Measurements from ENCODE around the gene LRMDA.
A peak's percentile ranks its signal among the peaks of the same experiment; 100 is the strongest.

Gene LRMDA

DNA sequence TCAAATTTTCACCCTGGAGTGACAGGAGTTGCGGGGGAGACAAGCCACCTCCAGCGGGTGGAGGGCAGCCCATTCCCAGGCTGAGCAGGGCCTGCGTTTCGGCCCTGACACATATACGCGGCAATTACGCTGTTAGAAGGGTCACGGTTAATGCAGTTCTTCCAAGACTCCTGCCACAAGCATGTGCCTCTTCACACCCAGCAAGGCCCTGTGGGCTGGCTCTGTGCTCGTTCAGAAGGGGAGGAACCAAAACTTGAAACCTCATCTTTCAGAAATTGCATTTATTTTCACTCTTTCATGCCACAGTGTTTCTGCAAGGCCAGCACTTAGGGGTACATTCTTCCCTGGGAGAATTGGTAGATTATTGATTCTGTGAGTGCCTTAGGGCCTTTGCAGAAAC is 24.7 kb downstream of the LRMDA start:
- TF ChIP-seq Cebpa-rat (IDR thresholded peaks at IDR 0.05) = no peak
- Histone ChIP-seq H3K27me3 (no peaks in the 10 kb centered on the region), H3K4me1 (no peaks in the 10 kb centered on the region), H3K9me3 (replicated peaks in 1 of 11) (no peaks in the 10 kb centered on the region), H4K20me1 (no peaks in the 10 kb centered on the region), H3K4me2 (no peak overlapping the region), H3K9ac (no peak overlapping the region), H3K36me3 (no peaks in the 10 kb centered on the region), H3K4me3 (no peak overlapping the region), H3K27ac (no peak overlapping the region)

DNA sequence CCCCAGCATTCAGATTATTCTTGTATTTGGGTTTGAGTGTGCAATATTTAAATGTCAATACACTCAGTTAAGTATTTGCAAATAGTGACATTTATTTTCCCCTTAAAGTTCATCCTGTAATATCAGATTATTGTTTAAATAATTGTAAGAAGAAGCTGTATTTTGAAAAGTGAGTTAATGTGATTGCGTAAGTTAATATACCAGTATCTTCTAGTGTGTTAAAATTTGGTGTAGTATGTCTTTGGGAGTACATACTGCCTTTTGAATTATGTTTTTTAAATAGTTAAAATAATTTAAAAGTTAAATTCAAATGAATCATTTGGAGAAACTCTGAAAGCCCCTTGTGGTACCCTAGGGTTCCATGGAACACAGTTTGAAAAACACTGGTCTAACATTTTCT is 28.6 kb downstream of the LRMDA start:
- Histone ChIP-seq H3K9ac (no peak overlapping the region), H3K9me3 (replicated peaks in 1 of 11) (no peaks in the 10 kb centered on the region), H4K20me1 (no peaks in the 10 kb centered on the region), H3K4me1 (peaks cover 0 to 7% (median 0%) of the 10 kb centered on the region in 10 experiments; a peak in 4 of 20 replicates), H3K36me3 (no peaks in the 10 kb centered on the region), H3K4me2 (no peak overlapping the region), H3K27ac (no peak overlapping the region), H3K4me3 (no peak overlapping the region), H3K27me3 (no peaks in the 10 kb centered on the region)
- no peak for TF ChIP-seq Cebpa-rat (IDR thresholded peaks at IDR 0.05)

DNA sequence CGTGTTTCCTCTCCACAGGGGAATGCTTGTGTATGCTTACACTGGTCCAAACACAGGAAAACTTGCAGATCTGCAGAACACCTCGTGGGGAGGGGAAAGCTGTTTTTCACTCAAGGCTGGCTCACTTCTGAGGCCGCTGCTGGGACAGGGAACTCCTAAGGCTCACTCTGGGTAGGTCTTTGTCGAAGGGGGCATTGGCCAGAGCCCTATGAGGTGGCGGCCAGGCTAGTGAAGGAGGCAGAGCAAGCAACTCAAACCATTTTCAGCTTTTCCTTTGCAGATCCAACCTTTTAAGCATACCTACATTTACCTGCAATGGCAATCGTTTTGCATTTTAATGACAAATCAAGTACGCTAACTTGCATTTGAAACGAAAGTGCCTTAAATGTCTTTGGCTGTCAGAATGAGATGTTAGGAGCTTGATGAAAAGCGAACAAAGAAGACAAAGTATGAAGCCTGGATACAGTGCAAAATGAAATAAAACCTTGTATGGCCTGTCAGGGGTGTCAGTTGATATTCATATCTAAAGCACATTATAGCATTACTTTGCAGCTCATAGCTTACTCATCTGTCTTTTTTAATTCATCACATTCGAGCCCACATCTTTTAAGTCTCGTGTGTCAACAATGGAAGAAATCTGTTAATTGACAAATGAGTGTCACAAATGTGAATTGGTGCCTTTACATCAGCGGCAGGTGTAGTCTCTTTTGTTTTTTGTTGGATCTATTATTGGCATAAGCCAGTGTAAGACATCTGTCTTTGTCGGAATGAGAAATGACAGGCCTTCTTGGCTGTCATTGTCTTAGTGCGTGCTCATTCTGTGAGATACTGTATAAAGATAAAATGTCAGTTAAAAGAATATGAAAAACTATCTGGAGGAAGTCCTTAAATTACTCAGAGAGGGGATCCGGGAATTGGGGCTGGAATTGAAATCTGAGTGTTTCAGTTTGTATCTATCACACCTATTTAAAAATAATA is 30.5 kb downstream of the LRMDA start:
- no peak overlapping the region for H3K27ac ChIP-seq
- no peak for TF ChIP-seq Cebpa-rat (IDR thresholded peaks at IDR 0.05)
- H3K36me3 ChIP-seq = no peaks in the 10 kb centered on the region
- no peak overlapping the region for H3K9ac ChIP-seq
- no peaks in the 10 kb centered on the region for H3K27me3 ChIP-seq
- H4K20me1 ChIP-seq = no peaks in the 10 kb centered on the region
- H3K9me3 ChIP-seq (replicated peaks in 1 of 11) = no peaks in the 10 kb centered on the region
- H3K4me3 ChIP-seq = no peak overlapping the region
- no peak overlapping the region for H3K4me2 ChIP-seq
- H3K4me1 ChIP-seq = peaks cover 0 to 16% (median 0%) of the 10 kb centered on the region in 10 experiments; a peak in 5 of 20 replicates

DNA sequence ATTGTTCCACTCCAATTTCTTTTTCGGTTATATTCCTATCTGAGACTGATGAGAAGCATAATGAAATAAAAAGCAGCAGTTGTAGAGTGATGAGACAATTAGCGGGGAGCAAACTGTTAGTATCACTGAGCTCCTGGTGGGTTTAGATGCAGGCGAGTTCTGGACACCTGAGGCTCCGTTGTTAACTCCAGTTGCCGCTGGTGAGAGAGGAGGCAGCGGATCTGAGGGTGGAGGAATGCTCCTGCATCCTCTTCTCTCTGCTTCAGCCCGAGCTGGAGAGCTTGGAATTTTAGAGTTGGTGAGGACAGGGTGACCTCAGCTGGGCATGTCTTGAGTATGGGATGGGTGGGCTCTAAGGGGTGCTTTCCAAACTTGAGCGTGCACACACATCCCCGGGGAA is 31.4 kb downstream of the LRMDA start:
- H3K36me3 ChIP-seq = no peaks in the 10 kb centered on the region
- H3K27me3 ChIP-seq = no peaks in the 10 kb centered on the region
- no peaks in the 10 kb centered on the region for H4K20me1 ChIP-seq
- H3K4me3 ChIP-seq = no peak overlapping the region
- no peak overlapping the region for H3K27ac ChIP-seq
- H3K4me2 ChIP-seq = no peak overlapping the region
- H3K9me3 ChIP-seq (replicated peaks in 1 of 11) = no peaks in the 10 kb centered on the region
- H3K9ac ChIP-seq = no peak overlapping the region
- no peak for TF ChIP-seq Cebpa-rat (IDR thresholded peaks at IDR 0.05)
- peaks cover 0 to 22% (median 0%) of the 10 kb centered on the region in 10 experiments; a peak in 5 of 20 replicates for H3K4me1 ChIP-seq

DNA sequence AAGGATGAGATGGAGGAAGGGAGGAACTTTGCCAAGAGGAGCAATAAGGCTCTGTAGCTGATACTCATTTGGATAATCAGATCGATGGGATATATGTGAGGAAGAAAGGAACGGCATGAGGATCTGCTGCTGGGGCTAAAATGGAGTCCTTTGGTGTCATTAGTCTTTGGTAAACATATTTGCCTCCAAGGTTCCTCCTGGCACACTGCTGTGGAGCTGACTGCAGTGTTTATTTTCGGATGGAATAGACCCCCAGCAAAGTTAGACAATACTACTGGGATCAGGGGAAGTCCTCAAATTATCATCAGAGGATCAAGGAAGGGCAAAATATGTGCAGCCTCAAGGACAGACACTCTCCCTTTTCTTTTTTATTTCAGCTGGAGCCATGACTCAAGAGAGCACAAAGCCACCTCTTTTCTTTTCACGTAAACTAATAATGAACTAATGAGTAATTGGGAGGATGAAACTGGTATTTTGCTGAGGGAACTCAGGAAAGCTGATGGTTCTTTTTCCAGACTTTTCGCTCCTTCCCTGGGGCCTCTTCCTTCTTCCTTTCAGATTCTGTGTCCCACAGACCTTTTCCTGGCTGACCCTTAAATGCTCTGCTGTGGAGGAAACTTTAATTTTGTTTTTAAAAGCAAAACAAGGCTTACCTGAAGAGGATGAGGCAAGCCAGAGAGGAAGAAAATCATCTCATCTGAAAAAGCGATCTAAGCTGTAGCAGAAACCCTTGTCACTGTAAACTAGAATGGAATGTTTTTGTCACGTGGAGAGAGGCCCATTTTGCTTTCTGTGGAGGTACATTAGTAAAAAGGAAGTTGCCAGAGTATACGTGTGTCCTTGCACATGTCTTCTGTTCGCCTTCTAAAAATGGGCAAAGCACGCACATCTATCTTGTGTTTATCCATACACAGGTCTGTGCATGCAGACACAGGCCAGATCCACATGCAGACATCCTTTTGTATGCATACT is 33.3 kb downstream of the LRMDA start:
- Histone ChIP-seq H3K9ac (no peak overlapping the region), H3K27me3 (no peaks in the 10 kb centered on the region), H3K36me3 (no peaks in the 10 kb centered on the region), H3K4me3 (no peak overlapping the region), H3K4me2 (peak overlapping the region in 2 of 11 experiments; percentile 23 to 30; a peak in 4 of 22 replicates), H3K4me1 (peaks cover 0 to 41% (median 3%) of the 10 kb centered on the region in 10 experiments; a peak in 8 of 20 replicates), H4K20me1 (no peaks in the 10 kb centered on the region), H3K9me3 (replicated peaks in 1 of 11) (no peaks in the 10 kb centered on the region), H3K27ac (no peak overlapping the region)
- no peak for TF ChIP-seq Cebpa-rat (IDR thresholded peaks at IDR 0.05)

DNA sequence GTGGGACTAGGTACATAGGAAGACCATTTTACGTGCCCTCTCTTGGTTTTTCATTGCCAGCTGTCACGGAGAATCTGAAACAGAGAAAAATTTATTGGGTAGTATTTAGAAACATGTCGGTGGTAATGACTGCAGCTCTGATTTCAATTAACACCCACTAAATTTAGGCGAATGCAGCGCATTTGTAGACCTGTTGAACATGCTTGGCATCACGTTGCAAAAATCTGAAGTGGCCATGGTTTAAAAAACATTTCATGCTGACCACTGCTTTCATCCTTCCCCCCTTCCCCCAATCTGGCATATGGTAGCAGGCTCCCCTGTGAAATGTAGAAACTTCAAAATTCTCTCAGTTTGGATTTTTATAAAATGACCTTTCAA is 34.0 kb downstream of the LRMDA start:
- Histone ChIP-seq H3K4me3 (no peak overlapping the region), H4K20me1 (no peaks in the 10 kb centered on the region), H3K27me3 (no peaks in the 10 kb centered on the region), H3K9ac (no peak overlapping the region), H3K9me3 (replicated peaks in 1 of 11) (no peaks in the 10 kb centered on the region), H3K4me2 (peak overlapping the region in 2 of 11 experiments; percentile 23 to 30; a peak in 2 of 22 replicates), H3K27ac (no peak overlapping the region), H3K36me3 (no peaks in the 10 kb centered on the region), H3K4me1 (peaks cover 0 to 47% (median 3%) of the 10 kb centered on the region in 10 experiments; a peak in 8 of 20 replicates)
- no peak for TF ChIP-seq Cebpa-rat (IDR thresholded peaks at IDR 0.05)

DNA sequence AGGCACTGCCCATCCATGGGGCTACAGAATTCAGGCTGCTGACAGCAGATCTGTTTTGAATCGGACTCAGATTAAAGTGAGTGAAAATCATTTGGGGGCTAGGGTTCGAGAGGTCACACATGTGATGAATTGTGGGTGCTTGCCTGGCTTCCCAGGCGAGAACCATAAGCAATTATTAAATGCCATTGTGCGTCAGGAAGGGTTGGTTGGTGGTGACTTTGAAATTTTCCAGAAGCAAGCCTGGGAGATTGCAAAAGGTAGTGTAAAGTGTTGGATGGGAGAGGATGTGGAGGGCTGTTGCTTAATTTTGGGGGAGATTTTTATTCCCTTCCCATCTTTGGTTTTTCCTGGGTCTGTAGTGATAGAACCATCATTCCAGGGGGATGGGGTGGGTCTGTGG is 34.6 kb downstream of the LRMDA start:
- H3K27me3 ChIP-seq = no peaks in the 10 kb centered on the region
- no peak overlapping the region for H3K4me2 ChIP-seq
- TF ChIP-seq Cebpa-rat (IDR thresholded peaks at IDR 0.05) = no peak
- no peaks in the 10 kb centered on the region for H3K9me3 ChIP-seq (replicated peaks in 1 of 11)
- no peak overlapping the region for H3K27ac ChIP-seq
- H3K4me3 ChIP-seq = no peak overlapping the region
- peaks cover 0 to 53% (median 3%) of the 10 kb centered on the region in 10 experiments; a peak in 8 of 20 replicates for H3K4me1 ChIP-seq
- no peaks in the 10 kb centered on the region for H3K36me3 ChIP-seq
- no peaks in the 10 kb centered on the region for H4K20me1 ChIP-seq
- no peak overlapping the region for H3K9ac ChIP-seq

DNA sequence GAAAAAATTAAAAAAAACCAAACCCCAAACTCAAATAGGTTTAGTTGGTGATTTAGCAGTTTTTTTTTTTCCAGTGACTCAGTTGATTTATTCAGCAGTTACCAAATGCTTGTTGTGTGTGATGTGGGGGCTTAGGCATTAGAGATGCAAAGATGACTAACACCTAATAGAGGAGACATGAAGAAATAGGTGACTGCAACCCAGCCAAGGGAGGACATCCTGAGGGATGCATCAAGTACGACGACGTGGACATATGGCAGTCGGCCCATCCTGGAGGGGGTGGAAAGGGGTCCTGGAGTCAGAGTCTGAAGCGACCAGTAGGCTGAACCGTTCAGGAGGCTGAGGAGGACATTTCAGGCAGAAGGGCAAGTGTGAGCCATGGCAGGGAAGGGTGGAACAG is 35.5 kb downstream of the LRMDA start:
- no peaks in the 10 kb centered on the region for H4K20me1 ChIP-seq
- H3K36me3 ChIP-seq = no peaks in the 10 kb centered on the region
- peak overlapping the region in 1 of 11 experiments; percentile 14; a peak in 1 of 22 replicates for H3K4me2 ChIP-seq
- no peaks in the 10 kb centered on the region for H3K27me3 ChIP-seq
- no peaks in the 10 kb centered on the region for H3K9me3 ChIP-seq (replicated peaks in 1 of 11)
- TF ChIP-seq Cebpa-rat (IDR thresholded peaks at IDR 0.05) = no peak
- peaks cover 0 to 62% (median 3%) of the 10 kb centered on the region in 10 experiments; a peak in 8 of 20 replicates for H3K4me1 ChIP-seq
- no peak overlapping the region for H3K9ac ChIP-seq
- H3K27ac ChIP-seq = no peak overlapping the region
- no peak overlapping the region for H3K4me3 ChIP-seq

DNA sequence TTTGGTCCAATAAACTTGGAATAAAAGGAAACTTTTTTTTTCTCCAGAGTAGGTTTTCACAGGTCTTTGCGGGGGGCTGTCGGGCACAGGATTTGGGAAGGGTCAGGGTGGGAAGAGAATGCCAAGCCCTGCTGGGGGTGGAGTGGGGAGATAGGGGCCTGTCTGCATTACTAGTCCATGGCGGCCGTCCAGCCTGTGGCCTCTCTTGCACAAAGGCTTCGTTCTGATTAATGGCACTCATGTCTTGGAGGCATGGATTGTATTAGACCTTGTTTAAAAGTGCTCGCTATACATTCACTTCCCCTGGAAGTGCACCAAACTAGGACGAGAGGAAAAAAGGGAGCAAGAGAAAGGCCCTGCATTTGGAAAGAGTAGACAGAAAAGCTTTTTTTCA is 37.2 kb downstream of the LRMDA start:
- no peaks in the 10 kb centered on the region for H3K27me3 ChIP-seq

More for the DNA sequence above, 37.2 kb downstream of the LRMDA start:
- Histone ChIP-seq H3K4me1 (peaks cover 0 to 72% (median 3%) of the 10 kb centered on the region in 10 experiments; a peak in 8 of 20 replicates), H3K9me3 (replicated peaks in 1 of 11) (no peaks in the 10 kb centered on the region), H3K4me3 (no peak overlapping the region), H3K9ac (peak overlapping the region in 1 of 11 experiments; percentile 25; a peak in 1 of 22 replicates), H3K36me3 (no peaks in the 10 kb centered on the region), H3K4me2 (peak overlapping the region in 5 of 11 experiments; percentile 26 to 71 (median 68); a peak in 11 of 22 replicates), H4K20me1 (no peaks in the 10 kb centered on the region), H3K27ac (peak overlapping the region in 3 of 11 experiments; percentile 33 to 57 (median 41); a peak in 6 of 22 replicates)
- no peak for TF ChIP-seq Cebpa-rat (IDR thresholded peaks at IDR 0.05)

Data from BLaER1 treated with 17β-estradiol and CSF1 and Interleukin-3, amounts not matched to agents 10 nM and 100 nM (cell line).